ENCODE results near the gene MAP4K5.

MAP4K5 gene

DNA sequence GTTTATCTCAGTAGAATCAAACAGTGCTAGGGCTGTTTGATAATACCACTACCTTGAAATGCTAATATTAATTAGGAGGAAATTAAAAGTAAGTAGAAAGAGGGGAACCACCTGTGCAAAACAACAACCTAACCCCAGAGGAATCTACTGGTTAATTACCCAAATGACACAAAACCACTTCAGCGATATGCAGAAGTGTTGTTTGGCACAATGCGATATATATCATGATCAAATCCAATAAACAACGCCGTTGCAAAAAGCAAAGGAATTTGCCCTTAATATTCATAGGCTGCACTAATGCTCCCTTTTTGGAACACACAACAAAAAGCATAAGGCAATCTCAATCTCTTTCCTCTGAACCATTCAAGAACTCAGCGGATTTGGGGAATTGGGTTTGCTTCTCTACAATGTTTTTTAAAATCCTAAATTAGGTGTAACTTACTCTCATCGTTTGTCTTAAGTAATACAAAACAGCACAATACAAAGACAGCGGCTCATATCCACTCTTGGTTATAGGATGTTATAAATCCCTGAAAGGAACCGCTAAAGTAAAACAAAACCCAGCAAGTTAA lies 1.5 kb downstream of the MAP4K5 start:
- H3K9me3 Mint-ChIP-seq = no peaks in the 10 kb centered on the region
- peaks cover 10% of the 10 kb centered on the region for H3K27me3 Mint-ChIP-seq (ENCODE audit: low read depth, poor library complexity)
- no peak overlapping the region for H3K27ac Mint-ChIP-seq
- TF ChIP-seq, protein P1, sequence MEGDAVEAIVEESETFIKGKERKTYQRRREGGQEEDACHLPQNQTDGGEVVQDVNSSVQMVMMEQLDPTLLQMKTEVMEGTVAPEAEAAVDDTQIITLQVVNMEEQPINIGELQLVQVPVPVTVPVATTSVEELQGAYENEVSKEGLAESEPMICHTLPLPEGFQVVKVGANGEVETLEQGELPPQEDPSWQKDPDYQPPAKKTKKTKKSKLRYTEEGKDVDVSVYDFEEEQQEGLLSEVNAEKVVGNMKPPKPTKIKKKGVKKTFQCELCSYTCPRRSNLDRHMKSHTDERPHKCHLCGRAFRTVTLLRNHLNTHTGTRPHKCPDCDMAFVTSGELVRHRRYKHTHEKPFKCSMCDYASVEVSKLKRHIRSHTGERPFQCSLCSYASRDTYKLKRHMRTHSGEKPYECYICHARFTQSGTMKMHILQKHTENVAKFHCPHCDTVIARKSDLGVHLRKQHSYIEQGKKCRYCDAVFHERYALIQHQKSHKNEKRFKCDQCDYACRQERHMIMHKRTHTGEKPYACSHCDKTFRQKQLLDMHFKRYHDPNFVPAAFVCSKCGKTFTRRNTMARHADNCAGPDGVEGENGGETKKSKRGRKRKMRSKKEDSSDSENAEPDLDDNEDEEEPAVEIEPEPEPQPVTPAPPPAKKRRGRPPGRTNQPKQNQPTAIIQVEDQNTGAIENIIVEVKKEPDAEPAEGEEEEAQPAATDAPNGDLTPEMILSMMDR (IDR thresholded peaks at IDR 0.05) = no peak
- H3K4me3 Mint-ChIP-seq = peak overlapping the region; percentile 95
- peaks cover 14% of the 10 kb centered on the region for H3K36me3 Mint-ChIP-seq (ENCODE audit: low read depth)
- peaks cover 54% of the 10 kb centered on the region for H3K4me1 Mint-ChIP-seq
- no peak for DNase-seq

DNA sequence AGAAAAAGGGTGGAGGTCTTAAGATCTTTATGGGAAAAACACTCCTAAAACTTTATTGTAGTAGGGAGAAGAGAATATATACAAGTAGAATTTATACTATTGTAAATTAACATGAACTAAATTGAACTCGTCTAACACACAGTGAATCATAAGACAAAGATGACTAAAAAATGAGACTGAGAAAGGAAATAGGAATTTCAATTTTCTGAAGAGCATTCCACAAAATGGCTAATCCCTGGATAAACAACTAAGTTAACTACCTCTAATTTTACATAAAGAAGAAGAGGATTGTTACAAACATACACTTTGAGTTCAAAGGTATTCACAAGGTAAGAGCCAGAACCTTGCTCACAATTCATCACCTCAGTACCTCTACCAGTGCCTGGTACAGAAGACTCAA lies 2.0 kb downstream of the MAP4K5 start:
- Mint-ChIP-seq H3K4me1 (peaks cover 54% of the 10 kb centered on the region), H3K27ac (no peak overlapping the region), H3K27me3 (ENCODE audit: low read depth, poor library complexity) (peaks cover 10% of the 10 kb centered on the region), H3K4me3 (peak overlapping the region; percentile 95), H3K36me3 (ENCODE audit: low read depth) (peaks cover 16% of the 10 kb centered on the region), H3K9me3 (no peaks in the 10 kb centered on the region)
- no peak for DNase-seq
- TF ChIP-seq, protein P1 (IDR thresholded peaks at IDR 0.05) = no peak

DNA sequence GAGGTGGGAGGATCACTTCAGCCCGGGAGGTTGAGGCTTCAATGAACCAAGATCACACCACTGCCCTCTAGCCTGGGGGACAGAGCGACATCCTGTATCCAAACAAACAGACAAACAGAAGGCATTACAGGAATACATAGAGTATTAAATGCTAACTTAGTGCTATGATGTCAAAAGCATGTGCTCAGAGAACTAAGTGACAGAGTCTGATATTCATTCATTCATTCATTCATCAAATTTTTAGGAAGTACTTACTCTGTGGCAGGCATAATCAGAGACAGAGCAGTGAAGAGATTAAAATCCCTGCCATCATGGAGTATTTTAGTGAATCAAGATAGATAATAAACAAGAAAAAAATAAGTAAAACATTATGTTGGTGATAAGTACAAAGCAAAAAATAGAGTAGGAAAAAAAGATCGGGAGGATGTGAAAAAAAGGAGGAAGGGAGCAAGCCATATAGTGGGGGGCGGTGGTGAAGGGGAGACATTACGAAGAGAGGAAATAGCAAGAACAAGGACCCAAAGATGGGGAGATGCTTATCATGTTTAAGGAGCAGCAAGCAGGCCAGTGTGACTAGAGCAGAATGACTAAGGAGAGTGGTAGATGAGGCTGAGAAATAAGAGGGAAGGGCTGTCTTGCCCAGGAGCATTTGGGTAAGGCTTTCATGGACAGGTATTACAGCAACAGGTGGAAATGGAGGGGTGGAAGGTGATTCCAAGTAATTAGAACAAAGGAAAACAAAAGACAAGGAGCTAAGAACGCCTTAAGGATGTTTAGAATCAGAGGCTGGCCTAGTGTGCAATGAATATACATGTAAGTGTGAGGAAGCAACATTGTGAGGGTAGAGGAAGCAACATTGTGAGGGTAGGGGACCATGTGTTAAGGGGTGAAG lies 2.8 kb downstream of the MAP4K5 start:
- Mint-ChIP-seq H3K4me1 (peaks cover 60% of the 10 kb centered on the region), H3K27me3 (ENCODE audit: low read depth, poor library complexity) (peaks cover 10% of the 10 kb centered on the region), H3K27ac (peak overlapping the region; percentile 86), H3K4me3 (peak overlapping the region; percentile 95), H3K9me3 (no peaks in the 10 kb centered on the region), H3K36me3 (ENCODE audit: low read depth) (peaks cover 25% of the 10 kb centered on the region)
- DNase-seq = no peak
- TF ChIP-seq, protein P1 (IDR thresholded peaks at IDR 0.05) = no peak

DNA sequence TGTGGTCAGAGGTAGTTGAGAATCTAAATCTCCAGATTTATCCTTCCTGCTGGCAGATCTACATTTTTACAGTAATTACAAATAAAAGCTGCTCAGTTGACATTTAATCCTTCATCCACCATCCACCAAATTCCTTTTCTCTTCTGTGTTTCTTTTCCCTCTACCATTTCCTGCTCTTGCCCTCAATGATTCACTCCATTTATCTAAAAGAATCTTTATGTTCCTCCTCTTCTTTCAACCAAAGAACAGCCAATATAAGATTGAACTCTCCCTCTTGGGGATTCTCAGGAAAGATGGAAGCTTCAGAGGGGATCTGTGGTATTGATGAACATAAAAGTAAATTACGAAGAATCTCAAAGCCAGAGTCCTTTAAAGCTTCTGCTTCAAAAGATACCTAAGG lies 4.4 kb downstream of the MAP4K5 start:
- Mint-ChIP-seq H3K9me3 (no peaks in the 10 kb centered on the region), H3K36me3 (ENCODE audit: low read depth) (peaks cover 38% of the 10 kb centered on the region), H3K4me3 (no peak overlapping the region), H3K27me3 (ENCODE audit: low read depth, poor library complexity) (peaks cover 4% of the 10 kb centered on the region), H3K27ac (peak overlapping the region; percentile 4), H3K4me1 (peaks cover 71% of the 10 kb centered on the region)
- DNase-seq = no peak
- TF ChIP-seq, protein P1 (IDR thresholded peaks at IDR 0.05) = no peak

DNA sequence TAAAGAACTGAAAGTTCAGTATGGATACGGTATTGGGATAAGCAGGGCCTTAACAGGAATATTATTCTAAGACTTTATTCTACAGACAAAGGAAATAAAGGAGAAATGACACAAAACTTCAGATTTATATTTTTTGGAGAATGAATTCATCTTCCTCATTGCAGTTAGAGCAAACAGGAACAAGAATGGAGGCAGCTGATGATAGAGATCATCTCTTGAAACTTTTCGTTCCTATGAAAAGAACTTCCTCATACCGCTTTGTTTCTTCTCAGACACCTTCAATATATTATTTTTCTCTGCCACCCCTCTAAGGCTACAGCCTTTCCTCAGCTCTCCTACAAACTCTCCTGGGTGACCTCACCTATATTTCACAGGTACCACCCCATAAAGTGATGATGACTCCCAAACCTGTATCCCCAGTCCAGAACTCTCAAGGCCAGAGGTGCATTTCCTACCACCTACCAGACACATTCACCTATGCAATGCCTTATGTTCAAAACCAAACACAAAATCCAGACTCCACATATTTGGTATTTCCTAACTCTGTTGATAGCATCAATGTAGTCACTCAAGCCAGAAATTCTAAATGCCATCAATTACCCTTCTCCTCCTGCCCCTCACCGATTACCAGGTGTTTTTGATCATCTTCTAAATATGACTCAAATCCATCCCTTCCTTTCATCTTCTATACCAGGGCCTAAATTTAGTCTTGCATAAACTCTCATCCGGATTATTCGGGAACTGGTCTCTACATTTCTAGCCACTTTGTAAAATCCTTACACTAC lies 7.4 kb downstream of the MAP4K5 start:
- H3K27me3 Mint-ChIP-seq (ENCODE audit: low read depth, poor library complexity) = no peaks in the 10 kb centered on the region
- no peak overlapping the region for H3K4me3 Mint-ChIP-seq

More for the DNA sequence above, 7.4 kb downstream of the MAP4K5 start:
- TF ChIP-seq, protein P1 (IDR thresholded peaks at IDR 0.05) = no peak
- H3K36me3 Mint-ChIP-seq (ENCODE audit: low read depth) = peaks cover 58% of the 10 kb centered on the region
- H3K9me3 Mint-ChIP-seq = no peaks in the 10 kb centered on the region
- H3K4me1 Mint-ChIP-seq = peaks cover 55% of the 10 kb centered on the region
- DNase-seq = no peak
- H3K27ac Mint-ChIP-seq = peak overlapping the region; percentile 71

All from nephron progenitor cell (in vitro differentiated cells).